ENCODE measurements around the gene ALDOC.

ALDOC gene

GRCh38 chr17:28552176-28552999, 24.3 kb downstream of the ALDOC start, which contains the start of gene UNC119:
Gene UNC119 (minus strand): TSS chr17:28552624. CDS start chr17:28552557, 67 bp downstream.
- Mint-ChIP-seq H3K36me3 (ENCODE audit: low read depth) (peaks cover 36% of the 10 kb centered on the region), H3K4me1 (peaks cover 51% of the 10 kb centered on the region), H3K4me3 (peak within 1 kb of the TSS; percentile 89), H3K9me3 (no peaks in the 10 kb centered on the region), H3K27ac (peak within 1 kb of the TSS; percentile 59), H3K27me3 (ENCODE audit: low read depth, poor library complexity) (peaks cover 3% of the 10 kb centered on the region)
- no peak for TF ChIP-seq CTCF (IDR thresholded peaks at IDR 0.05)
- peak; percentile 90 for DNase-seq

- peaks cover 30% of the 10 kb centered on the region for H3K36me3 Mint-ChIP-seq (ENCODE audit: low read depth)
- peaks cover 51% of the 10 kb centered on the region for H3K4me1 Mint-ChIP-seq
- H3K9me3 Mint-ChIP-seq, result no peaks in the 10 kb centered on the region
- no peak for TF ChIP-seq CTCF (IDR thresholded peaks at IDR 0.05)
- no peak for DNase-seq
- H3K27me3 Mint-ChIP-seq (ENCODE audit: low read depth, poor library complexity), result peaks cover 3% of the 10 kb centered on the region
- H3K27ac Mint-ChIP-seq, result peak overlapping the region; percentile 59
- peak overlapping the region; percentile 89 for H3K4me3 Mint-ChIP-seq
These were observed 25.1 kb downstream of the ALDOC start for GRCh38 chr17:28551421-28552175.

DNA sequence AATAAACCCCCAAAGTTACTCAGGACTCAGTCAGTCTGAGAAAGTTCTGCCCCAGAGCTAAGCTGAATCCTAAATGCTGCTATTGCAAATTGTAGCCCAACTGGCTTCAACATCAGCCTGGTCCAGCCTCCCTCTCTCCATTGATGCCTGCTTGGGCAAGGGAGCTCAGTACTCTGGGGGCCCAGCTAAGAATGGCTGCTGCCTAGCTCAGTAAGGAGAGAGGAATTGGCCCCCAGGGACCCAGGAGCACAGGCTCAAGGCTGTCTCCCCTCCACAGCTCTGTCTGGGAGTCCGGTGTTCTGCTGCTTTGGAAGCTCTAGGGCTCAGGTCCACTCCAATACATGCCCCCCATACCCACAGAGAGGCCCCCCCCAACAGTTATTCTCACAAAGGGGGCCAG, 25.8 kb downstream of the ALDOC start:
- peak overlapping the region; percentile 89 for H3K4me3 Mint-ChIP-seq
- no peaks in the 10 kb centered on the region for H3K9me3 Mint-ChIP-seq
- H3K4me1 Mint-ChIP-seq, result peaks cover 52% of the 10 kb centered on the region
- peaks cover 3% of the 10 kb centered on the region for H3K27me3 Mint-ChIP-seq (ENCODE audit: low read depth, poor library complexity)
- peak; percentile 28 for DNase-seq
- no peak overlapping the region for H3K27ac Mint-ChIP-seq
- peaks cover 23% of the 10 kb centered on the region for H3K36me3 Mint-ChIP-seq (ENCODE audit: low read depth)
- no peak for TF ChIP-seq CTCF (IDR thresholded peaks at IDR 0.05)

DNA sequence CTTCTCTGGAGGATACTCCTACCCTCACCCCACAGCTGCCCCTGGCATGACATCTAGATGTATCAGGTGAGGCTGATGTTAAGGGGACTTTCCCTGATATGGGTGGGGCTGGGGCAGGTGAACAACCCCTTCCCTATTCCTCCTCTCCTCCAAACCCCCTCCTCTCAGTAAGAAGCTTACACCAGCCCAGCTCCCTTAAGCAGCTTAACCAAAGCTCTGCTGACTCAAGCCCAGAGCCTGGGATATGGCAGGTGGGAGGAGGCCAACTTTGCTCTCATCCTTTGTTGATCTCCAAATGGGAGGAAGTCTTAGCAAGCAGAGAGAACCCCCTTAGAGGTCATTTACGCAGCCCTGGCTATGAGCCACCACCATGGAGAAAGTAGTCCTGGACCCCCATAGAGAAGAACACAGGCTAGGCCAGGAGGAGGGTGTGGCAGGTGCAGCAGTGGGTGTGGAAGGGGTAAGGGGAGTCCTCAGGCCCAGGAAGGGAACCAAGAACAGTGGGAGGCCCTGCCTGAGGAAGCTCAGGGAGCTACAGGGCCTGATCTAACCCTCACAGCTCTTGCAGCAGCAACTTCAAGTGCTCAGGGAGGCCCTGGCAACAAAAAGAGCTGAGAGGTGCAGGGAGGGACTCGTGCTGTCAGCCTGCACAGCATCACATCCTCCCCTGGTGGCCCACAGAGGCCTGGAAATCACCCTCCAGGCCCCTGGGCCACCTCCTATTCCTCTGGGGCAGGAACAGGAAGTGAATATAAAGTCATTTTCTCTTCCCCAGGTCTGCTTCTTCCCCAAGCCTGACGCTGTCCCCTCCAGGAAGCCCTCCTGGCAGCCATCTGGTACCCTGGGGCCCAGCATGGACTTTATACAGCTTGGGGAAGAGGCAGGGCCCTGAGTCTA, 27.2 kb downstream of the ALDOC start:
- Mint-ChIP-seq H3K27me3 (ENCODE audit: low read depth, poor library complexity) (peaks cover 3% of the 10 kb centered on the region), H3K4me1 (peaks cover 56% of the 10 kb centered on the region), H3K36me3 (ENCODE audit: low read depth) (peaks cover 19% of the 10 kb centered on the region), H3K4me3 (no peak overlapping the region), H3K9me3 (no peaks in the 10 kb centered on the region), H3K27ac (peak overlapping the region; percentile 26)
- no peak for TF ChIP-seq CTCF (IDR thresholded peaks at IDR 0.05)
- DNase-seq, result no peak

DNA sequence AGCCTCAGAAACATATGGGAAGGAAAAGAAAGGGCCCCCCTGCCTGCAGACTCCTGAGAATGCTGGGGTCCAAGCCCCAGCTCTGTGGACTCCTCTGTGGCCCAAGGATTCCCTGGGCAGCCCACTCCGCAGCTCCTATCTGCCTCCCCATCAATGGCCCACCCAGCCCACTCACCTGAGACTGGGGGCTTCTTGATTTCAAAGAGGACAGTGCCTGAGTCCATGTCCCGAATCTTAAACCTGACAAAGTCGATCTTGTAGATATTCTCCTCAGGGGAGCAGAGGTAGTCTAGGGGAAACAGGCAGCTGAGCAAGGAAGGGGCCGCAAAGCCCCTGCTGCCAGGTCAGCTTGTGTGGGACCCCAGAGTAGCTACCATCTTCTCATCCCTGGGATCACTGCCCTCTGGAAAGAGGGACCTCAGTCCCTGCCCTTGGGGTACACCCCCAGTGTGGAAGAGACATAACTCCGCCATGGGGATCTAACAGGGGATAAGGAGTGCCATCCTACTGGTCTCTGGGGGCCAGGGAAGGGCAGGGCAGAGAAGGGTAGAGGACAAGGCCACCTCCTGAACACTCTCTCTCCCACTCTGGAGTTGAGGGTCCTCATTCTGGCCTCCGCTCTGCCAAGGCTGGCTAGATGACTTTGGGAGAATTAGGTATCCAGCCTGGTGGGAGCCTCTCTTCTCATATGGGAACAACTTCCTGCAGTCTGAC, 28.1 kb downstream of the ALDOC start:
- Mint-ChIP-seq H3K27ac (no peak overlapping the region), H3K4me3 (peak overlapping the region; percentile 56), H3K4me1 (peaks cover 56% of the 10 kb centered on the region), H3K9me3 (no peaks in the 10 kb centered on the region), H3K27me3 (ENCODE audit: low read depth, poor library complexity) (peaks cover 3% of the 10 kb centered on the region), H3K36me3 (ENCODE audit: low read depth) (peaks cover 10% of the 10 kb centered on the region)
- DNase-seq, result no peak
- no peak for TF ChIP-seq CTCF (IDR thresholded peaks at IDR 0.05)

Measured in nephron progenitor cell (in vitro differentiated cells).